Effector memory CD8-positive, alpha-beta T cell (primary cell): Measurements from ENCODE around the gene PLBD2.

Experiments used
- ATAC-seq: fragments of 150-1000 bp; cut with Tn5 transposase; replicated peaks from 2 replicates; pipeline ENCODE4 v1.10.0; 2021; ENCODE audit warnings: mild to moderate bottlenecking, moderate library complexity
- DNase-seq, 3 experiments: peaks; one replicate each; pipeline ENCODE4 v3.0.0; 2021
- H3K27ac Mint-ChIP-seq, 2 donors: one replicate each; pipeline ENCODE4 v1.8.0; 2022; ENCODE audit warnings: mild to moderate bottlenecking in 2 of 2, mixed read lengths in 2 of 2, moderate library complexity in 2 of 2
- H3K27me3 Mint-ChIP-seq, 2 donors: one replicate each; pipeline ENCODE4 v1.8.0; 2022; ENCODE audit warnings: mixed read lengths in 2 of 2
- H3K36me3 Mint-ChIP-seq: one replicate; pipeline ENCODE4 v1.8.0; 2022; ENCODE audit warnings: mild to moderate bottlenecking, moderate library complexity, mixed read lengths; ENCODE audit not compliant: insufficient read depth
- H3K4me1 Mint-ChIP-seq, 2 donors: one replicate each; pipeline ENCODE4 v1.8.0; 2022; ENCODE audit warnings: low read depth in 2 of 2, mixed read lengths in 2 of 2
- H3K4me3 Mint-ChIP-seq, 2 donors: one replicate each; pipeline ENCODE4 v1.8.0; 2022; ENCODE audit warnings: mild to moderate bottlenecking in 2 of 2, mixed read lengths in 2 of 2, moderate library complexity in 2 of 2
- H3K9me3 Mint-ChIP-seq, 2 donors: one replicate each; pipeline ENCODE4 v1.8.0; 2022; ENCODE audit warnings: mixed read lengths in 2 of 2

PLBD2 gene

DNA sequence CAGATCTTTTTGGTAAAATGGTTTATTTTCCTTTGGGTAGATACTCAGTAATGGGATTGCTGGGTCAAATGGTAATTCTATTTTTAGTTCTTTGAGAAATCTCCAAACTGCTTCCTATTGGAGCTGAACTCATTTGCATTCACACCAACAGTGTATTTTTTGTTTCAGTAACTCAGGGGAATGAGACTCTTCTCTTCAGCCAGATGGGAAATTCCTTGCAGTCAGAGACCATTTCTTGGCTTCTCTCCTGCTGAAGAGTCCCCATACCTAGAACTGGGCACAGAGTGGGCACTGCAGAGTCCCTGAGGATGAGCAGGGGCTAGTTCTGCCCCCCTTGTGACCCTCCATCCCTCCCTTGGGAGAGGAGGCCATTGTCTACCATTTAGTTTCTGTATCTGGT, 74.6 kb downstream of the PLBD2 start:
- Mint-ChIP-seq H3K4me1 (no peaks in the 10 kb centered on the region), H3K36me3 (no peaks in the 10 kb centered on the region), H3K4me3 (no peak overlapping the region), H3K9me3 (no peaks in the 10 kb centered on the region), H3K27ac (no peak overlapping the region), H3K27me3 (peaks cover 8 to 33% of the 10 kb centered on the region in 2 donors)
- no peak for DNase-seq
- ATAC-seq = no peak

GRCh38 chr12:113435367-113435766, 77.0 kb downstream of the PLBD2 start:
- H3K27me3 Mint-ChIP-seq = peaks cover 8 to 22% of the 10 kb centered on the region in 2 donors
- DNase-seq (no peak), ATAC-seq (no peak)
- H3K27ac Mint-ChIP-seq = no peak overlapping the region
- H3K4me1 Mint-ChIP-seq = no peaks in the 10 kb centered on the region
- H3K4me3 Mint-ChIP-seq = no peak overlapping the region
- H3K9me3 Mint-ChIP-seq = no peaks in the 10 kb centered on the region
- H3K36me3 Mint-ChIP-seq = no peaks in the 10 kb centered on the region

- DNase-seq (no peak), ATAC-seq (no peak)
- H3K27ac Mint-ChIP-seq = no peak overlapping the region
- no peaks in the 10 kb centered on the region for H3K36me3 Mint-ChIP-seq
- no peaks in the 10 kb centered on the region for H3K9me3 Mint-ChIP-seq
- H3K27me3 Mint-ChIP-seq = peaks cover 8 to 13% of the 10 kb centered on the region in 2 donors
- H3K4me3 Mint-ChIP-seq = no peak overlapping the region
- no peaks in the 10 kb centered on the region for H3K4me1 Mint-ChIP-seq
These were observed 78.2 kb downstream of the PLBD2 start for GRCh38 chr12:113436586-113436985.

DNA sequence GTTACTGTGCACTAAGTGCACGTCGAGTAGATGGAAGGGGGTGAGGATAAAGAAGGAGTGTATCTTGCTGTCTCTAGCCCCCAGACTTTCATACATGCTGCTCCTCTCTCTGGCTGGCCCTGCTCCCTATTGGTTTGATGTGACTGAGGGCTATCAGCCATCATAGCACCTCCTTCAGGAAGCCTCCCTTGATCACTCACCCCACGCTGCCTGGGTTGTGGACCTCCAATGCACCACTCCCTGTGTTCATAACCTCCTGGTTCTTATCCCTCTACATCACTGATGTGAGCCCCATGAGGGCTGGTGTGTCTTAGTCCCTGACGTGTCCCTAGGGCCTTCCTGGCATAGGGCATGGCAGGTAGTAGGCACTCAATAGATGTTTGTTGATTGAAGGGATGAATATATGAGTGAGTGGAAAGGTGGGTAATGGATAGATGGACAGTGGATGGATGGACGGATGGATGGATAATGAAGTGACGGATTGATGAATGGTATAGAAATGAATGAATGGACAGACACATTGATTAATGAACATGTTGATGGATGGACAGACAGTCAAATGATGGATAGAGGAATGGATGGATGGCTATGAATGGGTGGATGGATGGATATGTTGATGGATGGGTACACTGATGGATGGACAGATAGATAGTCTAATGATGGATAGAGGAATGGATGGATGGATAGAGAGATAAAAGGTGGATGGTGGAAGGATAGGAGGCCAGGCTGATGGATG, 78.8 kb downstream of the PLBD2 start:
- no peak overlapping the region for H3K27ac Mint-ChIP-seq
- no peaks in the 10 kb centered on the region for H3K9me3 Mint-ChIP-seq
- H3K4me1 Mint-ChIP-seq = no peaks in the 10 kb centered on the region
- DNase-seq (no peak), ATAC-seq (no peak)
- H3K4me3 Mint-ChIP-seq = no peak overlapping the region
- H3K27me3 Mint-ChIP-seq = peaks cover 7 to 12% of the 10 kb centered on the region in 2 donors
- H3K36me3 Mint-ChIP-seq = no peaks in the 10 kb centered on the region

DNA sequence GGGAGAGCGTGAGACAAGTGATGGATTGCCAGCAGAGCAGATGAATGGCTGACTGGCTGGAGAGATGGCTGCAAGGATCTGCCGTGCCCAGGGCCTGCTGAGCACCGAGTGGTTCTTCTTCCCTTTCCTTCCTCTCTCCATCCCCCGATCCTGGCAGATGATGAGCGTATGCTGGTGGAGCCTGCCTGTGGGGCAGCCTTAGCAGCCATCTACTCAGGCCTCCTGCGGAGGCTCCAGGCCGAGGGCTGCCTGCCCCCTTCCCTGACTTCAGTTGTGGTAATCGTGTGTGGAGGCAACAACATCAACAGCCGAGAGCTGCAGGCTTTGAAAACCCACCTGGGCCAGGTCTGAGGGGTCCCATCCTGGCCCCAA, 79.3 kb downstream of the PLBD2 start:
- no peaks in the 10 kb centered on the region for H3K4me1 Mint-ChIP-seq
- H3K27ac Mint-ChIP-seq = no peak overlapping the region
- DNase-seq (no peak), ATAC-seq (no peak)
- no peak overlapping the region for H3K4me3 Mint-ChIP-seq
- H3K36me3 Mint-ChIP-seq = no peaks in the 10 kb centered on the region
- H3K9me3 Mint-ChIP-seq = no peaks in the 10 kb centered on the region
- peaks cover 1 to 6% of the 10 kb centered on the region in 2 donors for H3K27me3 Mint-ChIP-seq

- DNase-seq (no peak), ATAC-seq (no peak)
- Mint-ChIP-seq H3K36me3 (no peaks in the 10 kb centered on the region), H3K4me3 (no peak overlapping the region), H3K27me3 (no peaks in the 10 kb centered on the region), H3K27ac (no peak overlapping the region), H3K9me3 (no peaks in the 10 kb centered on the region), H3K4me1 (no peaks in the 10 kb centered on the region)
These were observed 80.3 kb downstream of the PLBD2 start for GRCh38 chr12:113438523-113439300.

- H3K36me3 Mint-ChIP-seq = no peaks in the 10 kb centered on the region
- H3K4me1 Mint-ChIP-seq = no peaks in the 10 kb centered on the region
- no peaks in the 10 kb centered on the region for H3K27me3 Mint-ChIP-seq
- H3K27ac Mint-ChIP-seq = no peak overlapping the region
- ATAC-seq (no peak), DNase-seq (no peak)
- no peak overlapping the region for H3K4me3 Mint-ChIP-seq
- no peaks in the 10 kb centered on the region for H3K9me3 Mint-ChIP-seq
These were observed 80.9 kb downstream of the PLBD2 start for GRCh38 chr12:113439301-113439597.

DNA sequence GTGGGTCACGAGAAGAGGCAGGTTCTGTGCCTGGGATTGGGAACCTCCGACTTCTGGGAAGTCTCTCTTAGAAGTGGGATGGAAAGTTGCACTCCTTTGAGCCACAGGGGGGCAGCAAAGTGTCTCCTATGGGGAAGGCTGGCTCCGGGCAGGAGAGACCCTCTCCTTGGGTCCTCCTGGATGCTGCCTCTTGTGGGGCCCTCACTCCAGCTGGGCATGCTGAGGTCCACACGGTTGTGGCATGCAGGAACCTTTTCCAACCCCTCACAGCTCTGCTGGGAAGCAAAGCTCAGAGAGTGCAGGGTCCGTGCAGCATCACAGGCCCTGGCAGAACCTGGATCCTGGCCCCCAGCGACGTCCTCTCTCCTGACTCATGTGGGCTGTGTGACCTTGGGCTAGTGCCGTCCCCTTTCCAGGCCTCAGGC, 81.2 kb downstream of the PLBD2 start:
- Mint-ChIP-seq H3K27me3 (no peaks in the 10 kb centered on the region), H3K4me3 (no peak overlapping the region), H3K27ac (no peak overlapping the region), H3K36me3 (no peaks in the 10 kb centered on the region), H3K9me3 (no peaks in the 10 kb centered on the region), H3K4me1 (no peaks in the 10 kb centered on the region)
- no peak for DNase-seq
- ATAC-seq = no peak

DNA sequence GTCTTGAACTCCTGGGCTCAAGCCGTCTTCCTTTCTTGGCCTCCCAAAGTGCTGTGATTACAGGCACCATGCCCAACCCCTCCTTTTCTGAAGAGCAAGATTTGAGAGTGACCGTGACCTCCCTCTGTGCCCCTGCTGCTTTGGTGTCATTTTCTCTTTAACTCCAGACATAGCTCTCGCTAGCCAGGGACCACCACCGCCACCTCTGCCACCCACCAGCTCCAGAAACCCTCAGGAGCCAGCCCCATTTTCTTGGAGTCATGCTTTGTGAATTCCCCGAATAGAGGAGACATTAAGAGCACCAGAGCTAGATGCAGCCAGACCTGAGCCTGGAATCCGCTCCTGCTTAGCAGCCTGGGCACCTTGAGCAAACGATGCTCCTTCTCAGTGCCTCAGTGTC, 81.9 kb downstream of the PLBD2 start:
- Mint-ChIP-seq H3K27me3 (no peaks in the 10 kb centered on the region), H3K4me3 (no peak overlapping the region), H3K4me1 (no peaks in the 10 kb centered on the region), H3K36me3 (no peaks in the 10 kb centered on the region), H3K27ac (no peak overlapping the region), H3K9me3 (no peaks in the 10 kb centered on the region)
- no peak for DNase-seq
- ATAC-seq = no peak
